ENCODE data around the gene REC8.
A peak's percentile ranks its signal among the peaks of the same experiment; 100 is the strongest.

The REC8 gene

GRCh38 chr14:24146453-24146977 is 25.4 kb upstream of the REC8 start, which contains the start of gene PSME2:
PSME2 (minus strand) TSS chr14:24146610; CDS start chr14:24146581, 29 bp downstream.
- TF ChIP-seq GLIS3 (CRISPR knock-in tag; IDR thresholded peaks at IDR 0.05) (no peak), CSRNP3 (CRISPR knock-in tag; IDR thresholded peaks at IDR 0.05) (no peak), RARB (CRISPR knock-in tag; IDR thresholded peaks at IDR 0.05) (no peak), ZNF8 (CRISPR knock-in tag; IDR thresholded peaks at IDR 0.05) (no peak), TSHZ2 (CRISPR knock-in tag; IDR thresholded peaks at IDR 0.05) (no peak), ZNF565 (CRISPR knock-in tag; conservative IDR thresholded peaks at IDR 0.05; ENCODE audit: low read depth) (no peak), ZNF70 (CRISPR knock-in tag; IDR thresholded peaks at IDR 0.05) (no peak), ZC3H10 (CRISPR knock-in tag; IDR thresholded peaks at IDR 0.05) (no peak), OSR1 (CRISPR knock-in tag; IDR thresholded peaks at IDR 0.05) (no peak), ZFP3 (CRISPR knock-in tag; IDR thresholded peaks at IDR 0.05) (no peak), PPARA (CRISPR knock-in tag; IDR thresholded peaks at IDR 0.05; ENCODE audit: borderline replicate concordance) (no peak), PATZ1 (CRISPR knock-in tag; IDR thresholded peaks at IDR 0.05; ENCODE audit: borderline replicate concordance) (no peak), ARNTL (CRISPR knock-in tag; IDR thresholded peaks at IDR 0.05; ENCODE audit: borderline replicate concordance, low read depth) (no peak), TOX (CRISPR knock-in tag; IDR thresholded peaks at IDR 0.05; ENCODE audit: borderline replicate concordance) (no peak)
- peak; percentile 84 for ATAC-seq

GRCh38 chr14:24146978-24147760 is 24.7 kb upstream of the REC8 start, which contains the start of gene RNF31:
RNF31 (plus strand) TSS chr14:24147498; CDS start chr14:24147699, 201 bp downstream.
- TF ChIP-seq ZNF8 (CRISPR knock-in tag; IDR thresholded peaks at IDR 0.05), result no peak
- peak; percentile 96 for ATAC-seq

- no peak for TF ChIP-seq SNAI2 (CRISPR knock-in tag; IDR thresholded peaks at IDR 0.05)
- no peak for TF ChIP-seq ZFP3 (CRISPR knock-in tag; IDR thresholded peaks at IDR 0.05)
- TF ChIP-seq ZNF8 (CRISPR knock-in tag; IDR thresholded peaks at IDR 0.05), result no peak
- no peak for TF ChIP-seq TOX (CRISPR knock-in tag; IDR thresholded peaks at IDR 0.05; ENCODE audit: borderline replicate concordance)
- TF ChIP-seq GLIS3 (CRISPR knock-in tag; IDR thresholded peaks at IDR 0.05), result no peak
- TF ChIP-seq ZNF565 (CRISPR knock-in tag; conservative IDR thresholded peaks at IDR 0.05; ENCODE audit: low read depth), result no peak
- TF ChIP-seq TSHZ2 (CRISPR knock-in tag; IDR thresholded peaks at IDR 0.05), result no peak
- TF ChIP-seq ESRRG (CRISPR knock-in tag; IDR thresholded peaks at IDR 0.05), result no peak
- no peak for TF ChIP-seq POU6F1 (CRISPR knock-in tag; IDR thresholded peaks at IDR 0.05; ENCODE audit: borderline replicate concordance, low read depth)
- TF ChIP-seq PATZ1 (CRISPR knock-in tag; IDR thresholded peaks at IDR 0.05; ENCODE audit: borderline replicate concordance), result no peak
- TF ChIP-seq ARNTL (CRISPR knock-in tag; IDR thresholded peaks at IDR 0.05; ENCODE audit: borderline replicate concordance, low read depth), result no peak
- TF ChIP-seq PPARA (CRISPR knock-in tag; IDR thresholded peaks at IDR 0.05; ENCODE audit: borderline replicate concordance), result no peak
- TF ChIP-seq ISL1 (CRISPR knock-in tag; IDR thresholded peaks at IDR 0.05), result no peak
- no peak for TF ChIP-seq ZC3H10 (CRISPR knock-in tag; IDR thresholded peaks at IDR 0.05)
- no peak for TF ChIP-seq BACH2 (CRISPR knock-in tag; IDR thresholded peaks at IDR 0.05; ENCODE audit: borderline replicate concordance)
- TF ChIP-seq ZFP30 (CRISPR knock-in tag; IDR thresholded peaks at IDR 0.05), result no peak
- no peak for TF ChIP-seq ZNF70 (CRISPR knock-in tag; IDR thresholded peaks at IDR 0.05)
- no peak for TF ChIP-seq OSR1 (CRISPR knock-in tag; IDR thresholded peaks at IDR 0.05)
- ATAC-seq, result no peak; the same call in 2 of the 3 replicates
These were observed 24.0 kb upstream of the REC8 start for GRCh38 chr14:24147761-24148428.
